Middle frontal gyrus (tissue), 1 donor: ENCODE measurements around the gene ARHGAP28.

ENCODE experiments used
- DNase-seq: peaks from one replicate; pipeline ENCODE4 v3.0.0-alpha.2; 2015; ENCODE audit warnings: low spot score; ENCODE audit errors: extremely low spot score

ARHGAP28 gene

DNA sequence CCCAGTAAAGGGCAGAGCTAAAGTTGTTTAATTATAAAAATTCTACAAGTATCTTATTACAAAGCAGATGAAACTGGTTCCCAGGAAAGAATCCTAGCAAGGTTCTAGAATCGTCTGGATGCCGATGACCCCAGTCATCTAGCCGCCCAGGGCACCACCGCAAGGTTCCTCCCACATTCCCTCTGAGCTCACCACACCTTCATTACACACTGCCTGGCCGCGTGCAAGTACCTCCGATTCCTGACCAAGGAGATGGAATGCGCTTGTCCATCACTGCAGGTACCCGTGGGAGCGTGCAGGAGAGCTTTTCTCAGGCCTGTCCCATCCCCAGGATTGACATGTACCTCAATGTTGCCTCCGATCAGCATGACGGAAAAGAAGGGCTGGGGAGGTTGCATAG, 229.6 kb downstream of the ARHGAP28 start:
- no peak for DNase-seq

DNA sequence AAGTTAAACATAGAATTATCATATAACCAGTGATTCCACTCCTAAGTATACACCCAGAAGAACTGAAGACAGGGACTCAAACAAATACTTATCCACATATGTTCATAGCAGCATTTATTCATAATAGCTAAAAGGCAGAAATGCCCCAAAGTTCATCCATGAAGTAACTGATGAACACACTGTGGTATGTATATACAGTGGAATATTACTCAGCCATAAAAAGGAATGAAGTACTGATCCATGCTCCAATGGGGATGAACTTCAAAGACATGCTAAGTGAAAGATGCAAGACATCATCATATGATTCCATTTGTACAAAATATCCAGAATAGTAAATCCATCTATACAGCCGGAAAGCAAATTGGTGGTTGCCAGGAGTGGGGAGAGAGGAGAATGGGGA, 230.6 kb downstream of the ARHGAP28 start:
- DNase-seq = no peak

DNA sequence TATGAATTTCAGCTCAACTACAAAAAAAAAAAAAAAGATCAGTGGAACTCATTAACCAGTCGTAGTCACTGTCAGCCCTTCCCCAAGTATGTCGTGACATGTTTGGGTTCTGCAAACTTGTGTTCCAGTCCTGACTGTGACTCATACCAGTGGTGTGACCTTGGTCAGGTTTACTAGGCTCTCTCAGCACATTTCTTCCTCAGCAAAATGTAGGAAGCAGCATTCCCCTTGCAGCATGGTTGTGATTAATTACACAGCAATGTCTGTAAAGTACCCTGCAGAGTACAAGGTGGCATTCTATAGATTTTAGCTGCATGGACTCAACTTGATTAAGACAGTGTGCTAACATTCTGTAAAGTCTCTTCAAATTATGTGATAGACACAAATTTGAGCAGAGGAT, 231.1 kb downstream of the ARHGAP28 start:
- no peak for DNase-seq

DNA sequence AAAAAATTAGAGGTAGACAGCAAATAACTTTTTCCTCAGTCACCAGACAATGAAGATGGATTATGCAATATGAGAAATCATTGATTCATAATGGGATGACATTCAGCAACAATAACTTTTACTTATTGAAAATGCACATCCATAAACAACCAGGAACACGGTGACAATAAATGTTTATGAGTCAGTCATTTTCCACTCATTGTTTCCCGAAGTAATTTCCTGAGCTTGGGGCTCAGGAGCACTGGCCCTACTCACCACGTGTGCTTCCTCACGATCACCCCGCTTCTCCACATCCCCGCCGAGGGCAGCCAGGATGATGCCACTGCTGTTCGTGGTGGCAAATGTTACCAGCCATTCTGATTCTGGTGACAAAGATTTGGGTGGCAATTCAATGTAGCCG, 231.8 kb downstream of the ARHGAP28 start:
- DNase-seq = no peak

DNA sequence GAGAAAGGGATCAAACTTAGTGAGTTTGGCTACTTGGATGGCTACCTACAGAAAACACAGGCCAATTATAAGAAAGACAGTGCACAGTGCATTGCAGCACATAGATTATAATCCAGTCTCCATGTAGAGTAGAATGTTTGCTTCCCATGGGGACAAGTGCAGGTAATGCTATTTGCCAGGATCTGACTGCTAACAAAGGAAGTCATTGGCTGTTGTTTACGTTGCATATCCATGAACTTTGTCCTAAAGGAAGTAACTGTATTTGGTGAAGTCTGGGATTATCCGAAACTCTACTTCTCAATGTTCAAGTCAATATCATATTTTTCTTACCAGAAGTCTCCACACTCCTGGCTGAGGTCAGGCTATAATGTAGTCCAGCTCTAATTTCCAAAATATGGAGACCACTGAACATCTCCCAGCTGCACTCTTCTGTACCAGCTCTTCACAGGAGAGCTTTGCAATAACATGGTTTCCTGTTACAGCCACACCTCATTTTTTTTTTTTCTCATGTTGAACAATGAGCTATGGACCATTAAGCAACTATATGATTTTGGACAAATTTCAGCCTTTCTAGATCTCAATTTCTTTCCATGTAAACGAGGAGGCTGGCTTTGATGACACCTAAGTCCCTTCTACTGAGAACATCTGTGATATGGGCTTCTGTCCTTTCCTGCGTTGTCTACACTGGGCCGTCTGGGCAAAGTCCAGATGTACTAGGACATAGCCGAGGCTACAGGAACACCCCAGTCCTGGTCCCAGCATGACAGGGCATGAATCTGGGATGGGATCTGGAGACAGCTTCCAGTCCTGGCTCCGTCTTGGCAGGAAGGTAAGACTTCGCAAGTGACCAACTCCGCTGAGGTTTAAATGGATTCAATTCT, 233.3 kb downstream of the ARHGAP28 start:
- no peak for DNase-seq

DNA sequence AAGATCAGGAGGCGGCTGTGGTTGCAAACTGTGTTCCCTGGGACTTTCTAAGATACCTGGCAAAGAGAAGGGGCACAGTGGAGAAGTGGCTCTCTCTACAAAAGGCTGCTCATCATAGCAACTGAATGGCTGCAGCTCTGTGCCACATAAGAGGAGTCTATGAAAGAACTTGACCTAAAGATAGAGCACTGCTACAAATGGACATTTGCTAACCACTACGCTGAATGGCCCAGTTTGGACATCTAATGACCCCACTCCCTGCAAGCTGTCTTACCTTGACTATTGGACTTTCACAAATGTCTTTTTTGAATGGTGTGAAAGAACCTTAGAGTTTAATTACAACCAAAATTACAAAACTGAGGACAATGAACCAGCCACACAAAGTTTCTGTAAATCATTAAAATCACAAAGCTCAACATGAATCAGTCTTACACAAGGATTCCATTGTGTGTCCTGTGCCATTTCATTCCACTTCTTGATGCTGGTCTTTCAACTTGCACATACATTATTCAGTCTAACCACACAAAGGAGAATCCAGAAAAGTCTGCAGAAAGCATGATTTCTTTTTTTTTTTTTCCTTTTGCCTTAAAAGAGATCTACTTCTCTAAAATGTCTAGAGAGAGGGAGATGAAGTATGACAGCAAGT, 234.1 kb downstream of the ARHGAP28 start:
- no peak for DNase-seq
